Measurements from ENCODE around the gene G3BP2. TPM values are rescaled to one million over a fixed set of nuclear protein-coding genes. Genes with fewer than 3 reads are reported as not detected.

Gene G3BP2
- total RNA-seq: 100 to 1,000 TPM; 149 to 159 TPM

DNA sequence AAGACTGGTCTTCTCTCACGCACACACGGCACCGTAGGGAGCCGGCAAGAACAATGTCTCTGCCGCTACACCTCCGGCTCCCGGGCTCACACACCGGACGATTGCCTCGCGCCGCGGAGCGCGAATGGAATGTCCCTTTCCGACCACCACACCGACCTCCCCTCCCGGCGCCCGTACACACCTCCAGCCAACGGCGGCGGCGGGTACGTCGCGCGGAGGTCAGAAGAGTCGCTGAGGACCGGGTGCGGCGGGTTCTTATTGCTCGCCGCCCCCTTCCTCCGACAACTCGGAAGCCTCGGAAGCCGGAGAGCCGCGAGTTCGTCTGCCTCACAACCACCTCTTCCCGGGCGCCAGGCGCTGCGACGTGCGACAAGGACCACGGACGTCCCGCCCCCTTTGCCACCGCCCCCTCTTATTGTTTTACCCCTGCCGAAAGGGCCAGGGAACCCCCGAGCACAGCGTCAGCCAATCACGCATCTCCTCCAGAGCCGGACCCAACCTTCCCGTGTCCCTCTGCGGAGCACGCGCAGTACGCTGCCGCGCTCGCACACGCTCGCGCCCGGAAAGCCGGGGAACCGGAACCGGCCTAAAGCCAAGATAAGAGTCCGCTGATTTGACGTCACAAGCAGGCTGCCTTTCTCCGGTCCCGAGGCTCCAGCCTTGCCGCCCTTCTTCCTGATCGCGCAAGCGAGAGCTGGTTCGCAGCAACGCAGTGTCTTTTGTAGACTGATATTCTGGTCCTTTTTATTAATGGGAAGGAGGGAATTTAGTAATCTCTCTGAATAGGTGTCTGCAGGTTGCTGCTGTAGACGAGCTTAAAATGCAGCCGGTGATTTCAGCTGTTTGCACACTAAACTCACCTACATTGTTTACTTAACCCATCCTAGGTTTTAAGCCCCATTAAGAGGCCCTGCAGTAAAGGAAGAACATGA, at the start of gene G3BP2:
TSS of gene G3BP2 (minus strand) at position 385 of the 932 bp plus-strand sequence. CDS start 11,386 bp downstream, outside the sequence.

DNA sequence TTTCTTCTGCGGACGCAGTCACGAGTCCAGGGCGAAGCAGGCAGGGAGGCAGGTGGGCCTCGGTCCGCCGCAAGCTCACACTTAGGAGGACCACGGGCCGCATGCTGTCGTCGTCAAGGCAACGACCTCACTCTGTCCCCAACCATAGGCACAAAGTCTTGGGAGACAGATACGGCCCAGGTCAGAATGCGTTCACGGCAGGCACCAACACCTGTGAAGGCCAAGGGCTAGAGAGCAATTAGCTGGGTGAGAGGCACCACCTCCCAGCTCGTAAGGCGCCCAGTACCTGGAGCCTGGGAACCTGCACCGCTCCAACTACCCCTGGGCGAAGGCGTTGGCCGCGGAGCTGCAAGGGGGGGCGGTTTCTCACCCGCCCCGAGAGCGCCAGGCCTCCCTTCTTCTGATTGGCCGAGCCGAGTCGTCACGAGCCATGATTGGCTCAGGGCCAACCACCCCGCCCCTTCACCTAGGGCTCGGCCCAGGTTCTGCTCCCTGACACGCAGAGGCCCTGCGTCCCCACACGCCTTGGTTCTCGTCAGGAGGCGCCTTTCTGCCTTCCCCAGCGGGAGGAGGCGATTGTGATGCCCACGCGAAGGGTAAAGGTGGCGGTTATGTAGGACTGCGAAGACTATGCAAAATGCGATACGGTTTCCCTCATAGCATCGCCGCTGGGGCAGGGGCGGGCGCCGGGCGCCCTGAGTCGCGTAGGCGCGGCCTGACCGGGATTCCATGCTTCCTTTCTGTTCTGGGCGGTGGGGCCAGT, 42.9 kb downstream of the G3BP2 start, which contains the start of gene CDKL2:
TSS of gene CDKL2 (minus strand) at position 355 of the 763 bp plus-strand sequence. CDS start 4,540 bp downstream, outside the sequence.

Other genes with a start within 250 kb of the G3BP2 start
- gene RCHY1, start 159.0 kb downstream of the G3BP2 start, total RNA-seq: 10 to 100 TPM; 27.5 to 31.7 TPM
- 10 to 100 TPM; 16.5 to 20.5 TPM for gene THAP6, start 158.9 kb downstream of the G3BP2 start, total RNA-seq
- gene ODAPH, start 117.3 kb downstream of the G3BP2 start, total RNA-seq: not detected
- gene CDKL2, start 42.9 kb downstream of the G3BP2 start, total RNA-seq: 1 to 10 TPM in 1 of 2 experiments, under 1 TPM in 1; 0.45 to 1.1 TPM
- 10 to 100 TPM; 40.5 to 41.8 TPM for gene USO1, start 51.2 kb upstream of the G3BP2 start, total RNA-seq
- gene PPEF2, start 229.0 kb upstream of the G3BP2 start, total RNA-seq: under 1 TPM; 0.12 to 0.48 TPM